Mesenchymal stem cell (in vitro differentiated cells and primary cell): ENCODE measurements around the gene ZNF207.
"Not testable (repeated sequence)": the region's sequence is repeated elsewhere in the genome, so short reads cannot be mapped to it uniquely, and the experiment has no call there.

ENCODE experiments used
- DNase-seq: peaks from one replicate; pipeline ENCODE4 v3.0.0-alpha.2; 2013
- H2AFZ ChIP-seq: one replicate; pipeline ENCODE4 v1.6.1; 2013; ENCODE audit warnings: low read depth, mild to moderate bottlenecking, control low read depth, inconsistent platforms, low read length, moderate library complexity
- H2AK5ac ChIP-seq: 2 replicates; pipeline ENCODE4 v1.6.1; 2013; ENCODE audit warnings: low read length, moderate library complexity, mild to moderate bottlenecking, inconsistent platforms; ENCODE audit not compliant: severe bottlenecking
- H2BK120ac ChIP-seq: one replicate; pipeline ENCODE4 v1.6.1; 2013; ENCODE audit warnings: low read depth, mild to moderate bottlenecking, inconsistent platforms, low read length, moderate library complexity
- H2BK12ac ChIP-seq, 2 experiments: one replicate each; pipeline ENCODE4 v1.6.1; 2013; ENCODE audit warnings: inconsistent platforms in 2 of 2, low read length in 2 of 2, mild to moderate bottlenecking in 2 of 2, moderate library complexity in 2 of 2, control low read depth in 1 of 2
- H2BK15ac ChIP-seq: one replicate; pipeline ENCODE4 v1.6.1; 2013; ENCODE audit warnings: mild to moderate bottlenecking, low read depth, inconsistent platforms; ENCODE audit not compliant: poor library complexity, severe bottlenecking
- H2BK5ac ChIP-seq: 2 replicates; pipeline ENCODE4 v1.6.1; 2013; ENCODE audit warnings: low read depth, mild to moderate bottlenecking, low read length, control low read depth, inconsistent platforms; ENCODE audit not compliant: poor library complexity, severe bottlenecking
- H3K14ac ChIP-seq, 2 experiments: one replicate each; pipeline ENCODE4 v1.6.1; 2013; ENCODE audit warnings: inconsistent platforms in 2 of 2, low read length in 2 of 2, control low read depth in 1 of 2, mild to moderate bottlenecking in 1 of 2, moderate library complexity in 1 of 2
- H3K18ac ChIP-seq, 2 experiments: one replicate each; pipeline ENCODE4 v1.6.1; 2013; ENCODE audit warnings: inconsistent platforms in 2 of 2, low read length in 2 of 2, control low read depth in 1 of 2, low read depth in 1 of 2, mild to moderate bottlenecking in 1 of 2
- H3K23ac ChIP-seq, 2 experiments: one replicate each; pipeline ENCODE4 v1.6.1; 2013; ENCODE audit warnings: inconsistent platforms in 2 of 2, low read length in 2 of 2, mild to moderate bottlenecking in 2 of 2, moderate library complexity in 2 of 2, control low read depth in 1 of 2
- H3K27ac ChIP-seq: 2 replicates; pipeline ENCODE4 v1.5.1; 2013; ENCODE audit warnings: mild to moderate bottlenecking, moderate library complexity, low read length, control low read depth, inconsistent platforms; ENCODE audit not compliant: poor library complexity, severe bottlenecking
- H3K27me3 ChIP-seq, 2 experiments: 2 replicates each; pipeline versions ENCODE4 v1.6.1 to v1.7.0; 2013; ENCODE audit warnings: low read length in 2 of 2, mild to moderate bottlenecking in 2 of 2, moderate library complexity in 2 of 2, control low read depth in 1 of 2, inconsistent platforms in 1 of 2; ENCODE audit not compliant: control insufficient read depth in 1 of 2, insufficient read depth in 1 of 2
- H3K36me3 ChIP-seq, 2 experiments: 2 replicates each; pipeline versions ENCODE4 v1.6.1 to v1.7.0; 2013; ENCODE audit warnings: low read length in 2 of 2, control low read depth in 1 of 2, inconsistent platforms in 1 of 2, low read depth in 1 of 2, mild to moderate bottlenecking in 1 of 2; ENCODE audit not compliant: insufficient read depth in 2 of 2, control insufficient read depth in 1 of 2
- H3K4ac ChIP-seq, 2 experiments: one replicate each; pipeline ENCODE4 v1.6.1; 2013; ENCODE audit warnings: inconsistent platforms in 2 of 2, low read length in 2 of 2, mild to moderate bottlenecking in 2 of 2, moderate library complexity in 2 of 2, control low read depth in 1 of 2, low read depth in 1 of 2
- H3K4me1 ChIP-seq: 2 replicates; pipeline ENCODE4 v1.6.1; 2013; ENCODE audit warnings: low read depth, low read length, control low read depth; ENCODE audit not compliant: control insufficient read depth, insufficient read depth
- H3K4me2 ChIP-seq: 2 replicates; pipeline ENCODE4 v1.6.1; 2013; ENCODE audit warnings: low read length, mild to moderate bottlenecking, inconsistent platforms; ENCODE audit not compliant: poor library complexity, severe bottlenecking
- H3K4me3 ChIP-seq, 2 experiments: 2 replicates each; pipeline versions ENCODE4 v1.5.1 to v1.7.0; 2013; ENCODE audit warnings: low read length in 2 of 2, mild to moderate bottlenecking in 2 of 2, control low read depth in 1 of 2, low read depth in 1 of 2; ENCODE audit not compliant: insufficient read depth in 1 of 2
- H3K79me1 ChIP-seq: replicated peaks from 2 replicates; pipeline ENCODE4 v1.6.1; 2013; ENCODE audit warnings: mild to moderate bottlenecking, control low read depth, low read length, inconsistent platforms; ENCODE audit not compliant: poor library complexity, severe bottlenecking
- H3K9ac ChIP-seq: 2 replicates; pipeline ENCODE4 v1.7.0; 2013; ENCODE audit warnings: mild to moderate bottlenecking, low read length, moderate library complexity
- H3K9me3 ChIP-seq: 2 replicates; pipeline ENCODE4 v1.7.0; 2013; ENCODE audit warnings: mild to moderate bottlenecking, low read length; ENCODE audit not compliant: control insufficient read depth
- H4K8ac ChIP-seq: one replicate; pipeline ENCODE4 v1.6.1; 2013; ENCODE audit warnings: inconsistent platforms, mild to moderate bottlenecking, low read length, moderate library complexity
- H4K91ac ChIP-seq: one replicate; pipeline ENCODE4 v1.6.1; 2013; ENCODE audit warnings: mild to moderate bottlenecking, low read length, inconsistent platforms
- WGBS: methylation state at CpG from one replicate; pipeline ENCODE4 v1.1.7; 2013; ENCODE audit warnings: mixed read lengths; 5-methylcytosine and 5-hydroxymethylcytosine counted together

The ZNF207 gene

DNA sequence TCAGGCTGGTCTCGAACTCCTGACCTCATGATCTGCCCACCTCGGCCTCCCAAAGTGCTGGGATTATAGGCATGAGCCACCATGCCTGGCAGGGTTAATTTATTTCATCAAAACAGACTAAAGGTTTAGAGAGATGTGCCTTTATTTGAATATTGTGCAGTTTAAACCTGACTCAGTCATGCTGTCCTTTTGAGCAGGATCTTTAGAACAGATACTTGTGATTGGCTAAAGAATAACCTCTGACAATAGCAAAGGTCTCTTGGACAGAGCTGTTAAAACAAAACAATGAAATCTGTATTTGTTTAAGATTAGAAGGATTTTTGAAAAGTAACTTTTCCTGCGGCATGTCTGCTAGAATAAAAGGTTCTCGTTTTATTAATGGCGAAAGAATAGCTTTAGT is 36.0 kb downstream of the ZNF207 start:
- Histone ChIP-seq H2BK120ac (no peak overlapping the region), H3K4me1 (peaks cover 2% of the 10 kb centered on the region), H2BK12ac (no peak overlapping the region), H3K9me3 (no peaks in the 10 kb centered on the region), H2AFZ (no peak overlapping the region), H2BK15ac (no peak overlapping the region), H3K27me3 (no peaks in the 10 kb centered on the region), H3K23ac (no peak overlapping the region), H3K9ac (no peak overlapping the region), H3K18ac (no peak overlapping the region), H3K27ac (no peak overlapping the region), H3K14ac (no peak overlapping the region), H3K4ac (no peak overlapping the region), H2BK5ac (no peak overlapping the region), H3K79me1 (peaks cover 6% of the 10 kb centered on the region), H4K8ac (no peak overlapping the region), H4K91ac (no peak overlapping the region), H3K4me3 (no peak overlapping the region), H3K4me2 (no peak overlapping the region), H3K36me3 (peaks cover 9 to 63% of the 10 kb centered on the region in 2 experiments), H2AK5ac (no peak overlapping the region)
- WGBS, result 97% methylated on average over 5 of the region's 5 CpGs
- DNase-seq, result no peak

GRCh38 chr17:32386844-32387243 is 36.9 kb downstream of the ZNF207 start:
- H2BK5ac ChIP-seq, result no peak overlapping the region
- H3K4me1 ChIP-seq, result peaks cover 2% of the 10 kb centered on the region
- DNase-seq, result no peak
- H2BK15ac ChIP-seq, result no peak overlapping the region
- no peak overlapping the region for H2BK120ac ChIP-seq
- H3K27ac ChIP-seq, result no peak overlapping the region
- no peak overlapping the region for H3K4me3 ChIP-seq
- peaks cover 6% of the 10 kb centered on the region for H3K79me1 ChIP-seq
- H4K91ac ChIP-seq, result no peak overlapping the region
- no peaks in the 10 kb centered on the region for H3K27me3 ChIP-seq
- no peak overlapping the region for H3K23ac ChIP-seq
- peaks cover 9 to 58% of the 10 kb centered on the region in 2 experiments for H3K36me3 ChIP-seq
- H3K9ac ChIP-seq, result no peak overlapping the region
- no peak overlapping the region for H2AK5ac ChIP-seq
- H3K18ac ChIP-seq, result no peak overlapping the region
- H3K4ac ChIP-seq, result no peak overlapping the region
- no peak overlapping the region for H3K4me2 ChIP-seq
- H2AFZ ChIP-seq, result no peak overlapping the region
- no peaks in the 10 kb centered on the region for H3K9me3 ChIP-seq
- no peak overlapping the region for H3K14ac ChIP-seq
- no peak overlapping the region for H2BK12ac ChIP-seq
- H4K8ac ChIP-seq, result no peak overlapping the region

- H2BK12ac ChIP-seq, H2AK5ac ChIP-seq, H2AFZ ChIP-seq, H2BK5ac ChIP-seq, H3K9me3 ChIP-seq, H2BK15ac ChIP-seq, H3K27ac ChIP-seq, H2BK120ac ChIP-seq, H3K18ac ChIP-seq, H3K27me3 ChIP-seq, H3K9ac ChIP-seq, DNase-seq, H3K4me2 ChIP-seq, H3K4me1 ChIP-seq, H4K91ac ChIP-seq, H3K14ac ChIP-seq, H4K8ac ChIP-seq, H3K4me3 ChIP-seq, H3K4ac ChIP-seq, H3K79me1 ChIP-seq, H3K23ac ChIP-seq: not testable (repeated sequence)
- H3K36me3 ChIP-seq, result peaks cover 6 to 45% of the 10 kb centered on the region in 2 experiments
- WGBS, result 97% methylated on average over 12 of the region's 14 CpGs
Measured at GRCh38 chr17:32388128-32388527, 38.2 kb downstream of the ZNF207 start.

DNA sequence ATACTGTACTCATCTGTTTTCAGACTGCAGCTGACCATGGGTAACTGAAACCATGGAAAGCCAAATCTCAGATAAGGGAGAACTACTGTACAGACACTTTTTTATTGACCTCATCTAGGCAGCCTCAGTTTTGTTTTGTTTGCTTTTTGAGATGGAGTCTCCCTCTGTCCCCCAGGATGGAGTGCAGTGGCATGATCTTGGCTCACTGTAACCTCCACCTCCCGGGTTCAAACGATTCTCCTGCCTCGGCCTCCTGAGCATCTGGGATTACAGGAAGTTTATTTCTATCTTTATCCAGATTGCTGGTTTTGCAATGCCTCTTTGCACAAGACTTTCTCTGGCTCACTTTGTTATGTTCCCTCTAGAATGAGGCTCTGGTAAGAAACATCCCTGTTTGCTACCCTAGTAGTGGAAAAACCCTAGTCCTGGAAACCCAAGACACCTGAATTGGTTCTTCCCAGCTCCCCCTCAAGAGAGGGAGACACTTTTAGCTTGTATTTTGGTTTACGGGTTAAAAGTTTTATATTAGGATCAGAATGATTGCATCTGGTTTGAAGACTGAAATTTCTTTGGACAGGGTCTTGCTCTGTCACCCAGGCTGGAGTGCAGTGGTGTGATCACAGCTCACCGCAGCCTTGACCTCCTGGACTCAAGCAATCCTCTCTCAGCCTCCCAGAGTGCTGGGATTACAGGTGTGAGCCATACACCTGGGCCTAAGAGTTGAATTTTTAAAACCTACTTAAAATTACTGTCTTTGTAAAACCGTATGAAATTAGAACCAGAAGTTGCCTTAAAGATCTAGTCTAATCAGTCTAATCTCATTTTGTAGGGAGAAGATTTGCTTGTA is 38.9 kb downstream of the ZNF207 start:
- 98% methylated on average over 5 of the region's 6 CpGs for WGBS
- peaks cover 6 to 38% of the 10 kb centered on the region in 2 experiments for H3K36me3 ChIP-seq
- H2AFZ ChIP-seq, result no peak overlapping the region

More for the DNA sequence above, 38.9 kb downstream of the ZNF207 start:
- no peaks in the 10 kb centered on the region for H3K9me3 ChIP-seq
- H3K4me2 ChIP-seq, result no peak overlapping the region
- H2BK5ac ChIP-seq, result no peak overlapping the region
- no peak overlapping the region for H3K14ac ChIP-seq
- no peak overlapping the region for H3K23ac ChIP-seq
- H3K4me1 ChIP-seq, result no peaks in the 10 kb centered on the region
- H2BK15ac ChIP-seq, result no peak overlapping the region
- no peak overlapping the region for H3K9ac ChIP-seq
- H3K4me3 ChIP-seq, result no peak overlapping the region
- DNase-seq, result peak; percentile 45
- H3K4ac ChIP-seq, result no peak overlapping the region
- H3K27me3 ChIP-seq, result no peaks in the 10 kb centered on the region
- H3K79me1 ChIP-seq, result peaks cover 4% of the 10 kb centered on the region
- H3K18ac ChIP-seq, result no peak overlapping the region
- no peak overlapping the region for H2BK12ac ChIP-seq
- H2BK120ac ChIP-seq, result no peak overlapping the region
- H4K91ac ChIP-seq, result no peak overlapping the region
- no peak overlapping the region for H2AK5ac ChIP-seq
- H3K27ac ChIP-seq, result no peak overlapping the region
- no peak overlapping the region for H4K8ac ChIP-seq
